ENCODE results near the gene RAB40C. TPM values are rescaled to one million over a fixed set of nuclear protein-coding genes. Genes with fewer than 3 reads are reported as not detected.
A peak's percentile ranks its signal among the peaks of the same experiment; 100 is the strongest.

Gene RAB40C
- total RNA-seq, 2 experiments from 2014 or later, result 8.9 to 9.6 TPM

GRCh38 chr16:580141-580945 lies 9.5 kb upstream of the RAB40C start:
- no peak for ATAC-seq

GRCh38 chr16:580946-581498 lies 8.8 kb upstream of the RAB40C start:
- no peaks in the 10 kb centered on the region for H3K27me3 Mint-ChIP-seq
- intact Hi-C loops (cut with DNase I, micrococcal nuclease), result no loop called here
- H3K27ac Mint-ChIP-seq, result no peak overlapping the region
- no peaks in the 10 kb centered on the region for H3K36me3 Mint-ChIP-seq (ENCODE audit: low read depth)
- DNase-seq (no peak), ATAC-seq (no peak)
- ChIA-PET CTCF (interaction anchor here (0.6 to 0.7 kb wide), 2 partner anchors 14 to 47 kb away, joined by 3 read pairs; no protein-coding TSS in a partner anchor), POLR2A (no interaction called here)
- no peak overlapping the region for H3K4me3 Mint-ChIP-seq
- no peaks in the 10 kb centered on the region for H3K4me1 Mint-ChIP-seq
- H3K9me3 Mint-ChIP-seq (ENCODE audit: low read depth), result no peaks in the 10 kb centered on the region

More at GRCh38 chr16:580141-580945, 9.5 kb upstream of the RAB40C start:
- H3K36me3 Mint-ChIP-seq (ENCODE audit: low read depth), result no peaks in the 10 kb centered on the region
- intact Hi-C loops (cut with DNase I, micrococcal nuclease), result no loop called here
- no peak overlapping the region for H3K27ac Mint-ChIP-seq
- DNase-seq, result no peak
- no peaks in the 10 kb centered on the region for H3K9me3 Mint-ChIP-seq (ENCODE audit: low read depth)
- no peak overlapping the region for H3K4me3 Mint-ChIP-seq
- ChIA-PET CTCF (interaction anchor here (0.6 to 0.9 kb wide), 3 partner anchors 13 to 47 kb away, joined by 3 to 4 read pairs (median 3); no protein-coding TSS in a partner anchor), POLR2A (interaction anchor here (0.7 kb wide), 1 partner anchor 186 kb away, joined by 3 read pairs; no protein-coding TSS in a partner anchor)
- no peaks in the 10 kb centered on the region for H3K27me3 Mint-ChIP-seq
- no peaks in the 10 kb centered on the region for H3K4me1 Mint-ChIP-seq

GRCh38 chr16:582218-582613 lies 7.7 kb upstream of the RAB40C start:
- POLR2A ChIA-PET, result no interaction called here
- CTCF ChIA-PET, result no interaction called here
- intact Hi-C loops (cut with DNase I, micrococcal nuclease), result no loop called here
- Mint-ChIP-seq H3K27ac (no peak overlapping the region), H3K27me3 (no peaks in the 10 kb centered on the region), H3K36me3 (ENCODE audit: low read depth) (peaks cover 1% of the 10 kb centered on the region), H3K9me3 (ENCODE audit: low read depth) (no peaks in the 10 kb centered on the region), H3K4me3 (no peak overlapping the region), H3K4me1 (peaks cover 2% of the 10 kb centered on the region)
- no peak for DNase-seq
- ATAC-seq, result no peak

- H3K4me3 Mint-ChIP-seq, result no peak overlapping the region
- no peak overlapping the region for H3K27ac Mint-ChIP-seq
- H3K27me3 Mint-ChIP-seq, result no peaks in the 10 kb centered on the region
- H3K36me3 Mint-ChIP-seq (ENCODE audit: low read depth), result peaks cover 4% of the 10 kb centered on the region
- ChIA-PET CTCF (no interaction called here), POLR2A (no interaction called here)
- H3K4me1 Mint-ChIP-seq, result peaks cover 5% of the 10 kb centered on the region
- H3K9me3 Mint-ChIP-seq (ENCODE audit: low read depth), result no peaks in the 10 kb centered on the region
- DNase-seq, result no peak
- intact Hi-C loops (cut with DNase I, micrococcal nuclease), result no loop called here
- no peak for ATAC-seq
Measured at GRCh38 chr16:582614-583331, 7.1 kb upstream of the RAB40C start.

GRCh38 chr16:583470-583814 lies 6.4 kb upstream of the RAB40C start:
- CTCF ChIA-PET, result no interaction called here
- POLR2A ChIA-PET, result no interaction called here
- Mint-ChIP-seq H3K27ac (no peak overlapping the region), H3K36me3 (ENCODE audit: low read depth) (peaks cover 11% of the 10 kb centered on the region), H3K9me3 (ENCODE audit: low read depth) (no peaks in the 10 kb centered on the region), H3K27me3 (no peaks in the 10 kb centered on the region), H3K4me1 (peaks cover 5% of the 10 kb centered on the region), H3K4me3 (no peak overlapping the region)
- ATAC-seq (no peak), DNase-seq (no peak)
- intact Hi-C loops (cut with DNase I, micrococcal nuclease), result no loop called here

- peaks cover 5% of the 10 kb centered on the region for H3K4me1 Mint-ChIP-seq
- H3K27ac Mint-ChIP-seq, result no peak overlapping the region
- H3K4me3 Mint-ChIP-seq, result no peak overlapping the region
- ChIA-PET POLR2A (no interaction called here), CTCF (no interaction called here)
- intact Hi-C loops (cut with DNase I, micrococcal nuclease), result no loop called here
- peaks cover 13% of the 10 kb centered on the region for H3K36me3 Mint-ChIP-seq (ENCODE audit: low read depth)
- no peaks in the 10 kb centered on the region for H3K27me3 Mint-ChIP-seq
- H3K9me3 Mint-ChIP-seq (ENCODE audit: low read depth), result no peaks in the 10 kb centered on the region
- DNase-seq, result no peak
- ATAC-seq, result no peak
Measured at GRCh38 chr16:583815-584591, 5.9 kb upstream of the RAB40C start.

GRCh38 chr16:585351-585750 lies 4.5 kb upstream of the RAB40C start:
- H3K27ac Mint-ChIP-seq, result no peak overlapping the region
- ATAC-seq, result no peak
- H3K27me3 Mint-ChIP-seq, result no peaks in the 10 kb centered on the region
- intact Hi-C loops (cut with DNase I, micrococcal nuclease), result loop anchor here in 1 of 2 experiments (5.0 kb wide), 4 partner anchors 203 to 1952 kb away; partner anchors contain the start of genes CRAMP1, IFT140, PDPK1 and PGAP6
- H3K4me3 Mint-ChIP-seq, result no peak overlapping the region
- peaks cover 13% of the 10 kb centered on the region for H3K36me3 Mint-ChIP-seq (ENCODE audit: low read depth)
- CTCF ChIA-PET, result interaction anchor here (0.9 kb wide), 1 partner anchor 89 kb away, joined by 3 read pairs; no protein-coding TSS in a partner anchor
- peaks cover 5% of the 10 kb centered on the region for H3K4me1 Mint-ChIP-seq
- no peaks in the 10 kb centered on the region for H3K9me3 Mint-ChIP-seq (ENCODE audit: low read depth)
- no peak for DNase-seq
- POLR2A ChIA-PET, result no interaction called here

- POLR2A ChIA-PET, result no interaction called here
- intact Hi-C loops (cut with DNase I, micrococcal nuclease), result loop anchor here in 1 of 2 experiments (5.0 kb wide), 4 partner anchors 204 to 1951 kb away; partner anchors contain the start of genes CRAMP1, IFT140, PDPK1 and PGAP6
- no peak for DNase-seq
- Mint-ChIP-seq H3K4me3 (no peak overlapping the region), H3K9me3 (ENCODE audit: low read depth) (no peaks in the 10 kb centered on the region), H3K4me1 (peaks cover 12% of the 10 kb centered on the region), H3K27ac (no peak overlapping the region), H3K27me3 (no peaks in the 10 kb centered on the region), H3K36me3 (ENCODE audit: low read depth) (peaks cover 13% of the 10 kb centered on the region)
- no peak for ATAC-seq
- CTCF ChIA-PET, result no interaction called here
Measured at GRCh38 chr16:586047-586644, 3.7 kb upstream of the RAB40C start.

GRCh38 chr16:586645-587590 lies 2.9 kb upstream of the RAB40C start:
- peaks cover 13% of the 10 kb centered on the region for H3K4me1 Mint-ChIP-seq

GRCh38 chr16:588639-588888 lies 1.3 kb upstream of the RAB40C start:
- peaks cover 13% of the 10 kb centered on the region for H3K36me3 Mint-ChIP-seq (ENCODE audit: low read depth)
- H3K9me3 Mint-ChIP-seq (ENCODE audit: low read depth), result no peaks in the 10 kb centered on the region
- DNase-seq (peak; percentile 85), ATAC-seq (peak; percentile 33)
- intact Hi-C loops (cut with DNase I, micrococcal nuclease), result loop anchor here in 1 of 2 experiments (2.0 to 5.0 kb wide), 6 partner anchors 152 to 1949 kb away; partner anchors contain the start of genes CIAO3, CRAMP1, IFT140 and PDPK1
- H3K27me3 Mint-ChIP-seq, result no peaks in the 10 kb centered on the region
- peak overlapping the region; percentile 79 for H3K4me3 Mint-ChIP-seq
- POLR2A ChIA-PET, result interaction anchor here (0.7 kb wide), 1 partner anchor 393 kb away, joined by 4 read pairs; the partner anchor contains the start of gene SOX8
- CTCF ChIA-PET, result interaction anchor here (0.7 to 1.0 kb wide), 3 partner anchors 12 to 75 kb away, joined by 3 to 6 read pairs (median 5); no protein-coding TSS in a partner anchor
- peaks cover 19% of the 10 kb centered on the region for H3K4me1 Mint-ChIP-seq
- H3K27ac Mint-ChIP-seq, result peak overlapping the region; percentile 97

More at GRCh38 chr16:586645-587590, 2.9 kb upstream of the RAB40C start:
- H3K27ac Mint-ChIP-seq, result peak overlapping the region; percentile 87
- H3K4me3 Mint-ChIP-seq, result peak overlapping the region; percentile 79
- no peaks in the 10 kb centered on the region for H3K9me3 Mint-ChIP-seq (ENCODE audit: low read depth)
- CTCF ChIA-PET, result interaction anchor here (0.6 to 1.1 kb wide), 3 partner anchors 16 to 62 kb away, joined by 3 read pairs; partner anchors contain the start of genes METTL26 and WDR90
- no peaks in the 10 kb centered on the region for H3K27me3 Mint-ChIP-seq
- H3K36me3 Mint-ChIP-seq (ENCODE audit: low read depth), result peaks cover 13% of the 10 kb centered on the region
- POLR2A ChIA-PET, result no interaction called here
- DNase-seq, result no peak
- intact Hi-C loops (cut with DNase I, micrococcal nuclease), result loop anchor here in 1 of 2 experiments (5.0 kb wide), 4 partner anchors 205 to 1950 kb away; partner anchors contain the start of genes CRAMP1, IFT140, PDPK1 and PGAP6
- ATAC-seq, result no peak

Measured in activated CD4-positive, alpha-beta T cell treated with anti-CD3 and anti-CD28 coated beads for 36 hours (primary cell).